ENCODE measurements around the gene FYN. TPM values are rescaled to one million over a fixed set of nuclear protein-coding genes. Genes with fewer than 3 reads are reported as not detected.

Gene FYN
- total RNA-seq, 1 donor from 2014 or later: 331 TPM

- DNase-seq: no peak
- Mint-ChIP-seq H3K9me3 (peaks cover 9% of the 10 kb centered on the region), H3K36me3 (ENCODE audit: low read depth) (peaks cover 70% of the 10 kb centered on the region), H3K27ac (peak overlapping the region; percentile 69), H3K4me1 (peaks cover 73% of the 10 kb centered on the region), H3K27me3 (no peaks in the 10 kb centered on the region), H3K4me3 (peak overlapping the region; percentile 39)
- intact Hi-C loops (cut with micrococcal nuclease): no loop called here
Observed at GRCh38 chr6:111748231-111748647, 125.0 kb downstream of the FYN start.

DNA sequence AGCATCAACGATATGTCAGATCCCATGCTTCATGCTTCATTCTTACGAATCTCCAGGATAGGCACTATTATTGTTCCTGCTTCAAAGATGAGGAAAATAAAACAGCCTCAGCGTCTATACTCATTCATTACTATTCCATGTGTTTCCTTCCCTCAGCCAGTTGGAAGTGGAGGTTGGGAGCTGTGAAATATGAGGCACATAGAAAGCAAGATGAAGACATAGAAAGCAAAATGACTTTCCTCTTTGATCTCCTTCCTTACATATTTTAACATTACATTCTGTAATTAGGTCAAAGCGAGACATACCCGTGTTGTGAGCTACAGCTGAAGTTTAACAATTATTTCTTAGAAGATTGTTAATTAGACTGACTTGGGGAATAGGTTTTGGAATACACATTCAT is 125.4 kb downstream of the FYN start:
- Mint-ChIP-seq H3K9me3 (peaks cover 9% of the 10 kb centered on the region), H3K4me1 (peaks cover 71% of the 10 kb centered on the region), H3K27me3 (no peaks in the 10 kb centered on the region), H3K27ac (peak overlapping the region; percentile 69), H3K36me3 (ENCODE audit: low read depth) (peaks cover 70% of the 10 kb centered on the region), H3K4me3 (peak overlapping the region; percentile 39)
- no peak for DNase-seq
- intact Hi-C loops (cut with micrococcal nuclease): no loop called here

DNA sequence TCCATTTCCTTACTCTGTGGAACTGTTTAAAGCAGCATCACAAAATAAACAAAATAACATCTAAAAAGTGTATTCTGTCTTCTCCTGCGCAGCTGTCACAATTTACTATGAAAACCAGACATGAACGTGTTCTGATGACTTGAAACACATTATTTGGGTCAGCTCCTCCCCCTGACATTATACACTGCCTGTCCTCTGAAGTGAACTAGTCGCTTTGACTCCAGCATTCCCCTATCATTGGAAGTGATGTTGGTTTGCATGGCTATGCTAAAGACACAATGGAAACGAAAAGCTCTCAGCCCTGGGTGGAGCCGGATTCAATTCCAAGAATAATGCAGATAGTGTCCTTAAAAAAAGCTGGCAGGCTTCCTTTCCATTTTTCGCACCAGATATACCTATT is 125.9 kb downstream of the FYN start:
- intact Hi-C loops (cut with micrococcal nuclease): no loop called here
- Mint-ChIP-seq H3K4me1 (peaks cover 67% of the 10 kb centered on the region), H3K4me3 (peak overlapping the region; percentile 39), H3K9me3 (peaks cover 8% of the 10 kb centered on the region), H3K27me3 (no peaks in the 10 kb centered on the region), H3K36me3 (ENCODE audit: low read depth) (peaks cover 71% of the 10 kb centered on the region), H3K27ac (peak overlapping the region; percentile 69)
- DNase-seq: no peak

DNA sequence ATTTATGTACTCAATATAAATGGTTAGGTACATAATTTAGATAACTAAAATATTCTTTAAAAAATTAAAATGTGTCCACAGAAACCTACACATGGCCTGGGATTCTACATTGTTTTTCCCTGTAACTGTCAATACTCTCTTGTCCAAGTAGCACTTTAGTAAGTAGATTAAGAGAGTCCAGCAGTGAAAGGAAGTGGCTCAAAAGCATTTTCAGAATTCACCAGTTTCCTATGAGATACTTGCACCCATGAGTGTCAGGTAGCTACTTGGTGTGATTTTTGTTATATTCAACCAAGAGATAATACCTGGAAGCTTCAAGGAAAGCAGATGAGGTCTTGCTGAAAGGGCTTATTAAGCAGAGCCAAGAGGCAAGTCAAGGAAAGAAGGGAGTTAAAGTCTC is 126.3 kb downstream of the FYN start:
- Mint-ChIP-seq H3K27ac (no peak overlapping the region), H3K36me3 (ENCODE audit: low read depth) (peaks cover 71% of the 10 kb centered on the region)
- intact Hi-C loops (cut with micrococcal nuclease): loop anchor here (1.0 kb wide), 1 partner anchor 10 kb away; no protein-coding TSS in a partner anchor

GRCh38 chr6:111745636-111746035 is 127.6 kb downstream of the FYN start:
- Mint-ChIP-seq H3K4me3 (no peak overlapping the region), H3K36me3 (ENCODE audit: low read depth) (peaks cover 75% of the 10 kb centered on the region), H3K27me3 (no peaks in the 10 kb centered on the region), H3K27ac (peak overlapping the region; percentile 2), H3K9me3 (peaks cover 4% of the 10 kb centered on the region), H3K4me1 (peaks cover 63% of the 10 kb centered on the region)
- DNase-seq: no peak
- intact Hi-C loops (cut with micrococcal nuclease): loop anchor here (1.0 kb wide), 1 partner anchor 8 kb away; no protein-coding TSS in a partner anchor

More for the DNA sequence above, 126.3 kb downstream of the FYN start:
- no peak overlapping the region for H3K4me3 Mint-ChIP-seq
- no peak for DNase-seq
- peaks cover 4% of the 10 kb centered on the region for H3K9me3 Mint-ChIP-seq
- H3K4me1 Mint-ChIP-seq: peaks cover 67% of the 10 kb centered on the region
- no peaks in the 10 kb centered on the region for H3K27me3 Mint-ChIP-seq

- Mint-ChIP-seq H3K36me3 (ENCODE audit: low read depth) (peaks cover 75% of the 10 kb centered on the region), H3K4me1 (peaks cover 63% of the 10 kb centered on the region), H3K9me3 (peaks cover 3% of the 10 kb centered on the region), H3K27ac (peak overlapping the region; percentile 2), H3K4me3 (no peak overlapping the region), H3K27me3 (no peaks in the 10 kb centered on the region)
- intact Hi-C loops (cut with micrococcal nuclease): no loop called here
- DNase-seq: no peak
Observed at GRCh38 chr6:111745186-111745585, 128.1 kb downstream of the FYN start.

DNA sequence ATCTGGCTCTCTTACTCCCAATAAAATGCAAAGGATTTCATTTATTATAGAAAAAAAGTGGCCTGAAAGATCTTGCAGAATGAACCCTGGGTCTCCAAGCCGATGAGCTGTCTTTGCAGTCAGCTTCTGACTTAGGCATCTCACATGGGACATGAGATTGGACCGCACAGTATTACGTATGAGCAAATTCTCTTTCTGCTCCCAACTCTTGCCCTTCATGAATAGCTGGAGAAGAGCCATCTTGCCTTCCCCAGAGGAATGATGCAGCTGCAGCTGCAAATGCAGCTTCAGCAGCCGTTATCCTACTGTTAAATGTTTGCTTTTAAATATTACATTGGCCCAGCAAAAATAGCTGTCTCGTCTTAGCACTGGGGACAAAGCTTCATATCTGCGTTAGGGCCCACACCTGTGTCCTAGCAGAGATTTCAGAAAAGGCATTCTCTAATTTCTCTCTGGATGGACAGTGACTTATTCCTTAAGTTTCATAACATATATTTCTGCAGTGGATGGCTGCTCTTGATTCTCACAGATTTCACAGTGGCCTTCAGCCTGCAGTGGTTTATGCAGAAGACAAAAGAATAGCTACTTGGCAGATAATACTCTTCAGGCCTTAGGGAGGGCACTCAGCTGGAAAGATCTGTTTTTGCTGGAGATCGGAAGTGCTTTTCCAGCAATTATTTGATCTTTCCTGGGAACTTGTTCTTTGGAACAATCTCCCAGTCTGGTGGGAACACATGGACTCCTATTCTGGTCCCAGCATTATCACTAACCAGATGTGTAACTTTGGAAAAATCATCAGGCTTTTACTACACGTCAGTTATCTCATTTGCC is 129.2 kb downstream of the FYN start:
- peaks cover 80% of the 10 kb centered on the region for H3K36me3 Mint-ChIP-seq (ENCODE audit: low read depth)
- intact Hi-C loops (cut with micrococcal nuclease): no loop called here
- peaks cover 66% of the 10 kb centered on the region for H3K4me1 Mint-ChIP-seq
- DNase-seq: no peak
- no peaks in the 10 kb centered on the region for H3K27me3 Mint-ChIP-seq
- H3K27ac Mint-ChIP-seq: no peak overlapping the region
- H3K4me3 Mint-ChIP-seq: no peak overlapping the region
- no peaks in the 10 kb centered on the region for H3K9me3 Mint-ChIP-seq

DNA sequence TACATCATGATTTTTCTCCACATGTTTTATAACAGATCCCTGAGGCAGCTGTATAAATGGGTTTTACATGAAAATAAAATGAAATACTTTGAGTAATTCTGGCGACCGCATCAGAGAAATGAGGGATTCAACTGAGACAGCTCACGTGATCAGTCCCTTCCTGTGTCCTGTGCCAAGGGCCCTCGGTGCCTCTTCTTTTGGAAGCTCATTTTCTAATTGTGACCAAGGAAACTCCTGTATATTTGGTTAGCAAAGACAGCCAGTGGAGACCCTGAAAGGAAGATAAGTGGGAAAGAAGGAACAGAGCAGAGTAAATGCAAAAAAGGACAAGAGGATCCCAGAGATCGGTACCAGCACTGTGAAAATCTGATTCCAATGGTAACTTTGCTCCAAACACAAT is 129.9 kb downstream of the FYN start:
- Mint-ChIP-seq H3K4me1 (peaks cover 66% of the 10 kb centered on the region), H3K4me3 (no peak overlapping the region), H3K27me3 (no peaks in the 10 kb centered on the region), H3K9me3 (no peaks in the 10 kb centered on the region), H3K36me3 (ENCODE audit: low read depth) (peaks cover 79% of the 10 kb centered on the region), H3K27ac (no peak overlapping the region)
- intact Hi-C loops (cut with micrococcal nuclease): no loop called here
- no peak for DNase-seq

DNA sequence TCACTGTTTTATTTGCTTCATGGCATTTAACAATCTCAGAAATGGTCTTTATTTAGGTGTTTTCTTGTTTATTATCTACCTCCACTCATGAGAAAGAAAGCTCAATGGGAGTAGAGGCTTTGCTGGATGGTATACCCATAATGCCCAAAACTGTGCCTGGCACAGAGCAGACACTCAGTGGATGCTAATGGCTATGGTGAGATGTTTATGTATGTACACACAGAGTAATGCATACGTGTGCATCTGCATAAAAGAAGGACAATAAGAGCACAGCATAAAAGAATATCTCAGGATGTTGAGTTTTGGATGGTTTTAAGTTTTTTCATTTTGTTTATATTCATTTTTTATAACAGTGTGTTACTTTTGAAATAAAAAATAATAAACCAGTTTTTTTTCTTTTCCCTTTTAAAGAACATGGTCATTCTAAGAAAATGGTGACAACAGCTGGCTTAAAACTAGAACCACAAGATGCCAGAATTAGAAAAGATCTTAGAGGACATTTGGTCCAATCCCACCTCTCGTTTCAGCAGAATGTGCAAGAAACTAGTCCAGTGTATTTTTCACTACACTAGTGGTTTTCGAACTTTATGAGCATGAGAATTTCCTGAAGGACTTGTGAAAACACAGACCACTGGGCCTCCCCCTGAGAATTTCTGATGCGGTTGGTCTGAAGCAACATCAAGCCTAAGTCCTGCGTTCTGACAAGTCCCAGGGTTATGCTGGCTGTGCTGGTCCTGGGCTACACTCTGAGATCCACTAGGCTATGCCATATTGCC is 131.9 kb downstream of the FYN start:
- Mint-ChIP-seq H3K36me3 (ENCODE audit: low read depth) (peaks cover 80% of the 10 kb centered on the region), H3K27ac (no peak overlapping the region), H3K4me1 (peaks cover 65% of the 10 kb centered on the region), H3K4me3 (no peak overlapping the region), H3K9me3 (no peaks in the 10 kb centered on the region), H3K27me3 (no peaks in the 10 kb centered on the region)
- DNase-seq: no peak
- intact Hi-C loops (cut with micrococcal nuclease): no loop called here

DNA sequence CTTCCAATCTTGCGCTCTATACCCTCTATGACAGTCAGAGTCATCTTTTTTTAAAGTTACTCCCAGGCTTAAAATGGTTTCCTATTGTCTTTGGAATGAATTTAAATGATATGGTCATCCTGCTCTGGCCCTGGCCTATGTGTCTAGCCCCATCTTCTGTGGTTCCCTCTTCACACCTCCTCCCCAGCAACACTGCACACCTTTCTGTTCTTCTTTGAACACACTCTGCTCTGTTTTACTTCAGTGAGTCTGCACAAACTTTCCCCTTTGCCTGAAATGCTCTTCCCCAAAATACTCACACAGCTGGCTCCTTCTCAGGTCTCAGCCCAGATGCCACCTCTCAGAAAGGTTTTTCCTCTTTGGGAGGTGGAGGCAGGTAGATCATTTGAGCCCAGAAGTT is 132.7 kb downstream of the FYN start:
- intact Hi-C loops (cut with micrococcal nuclease): no loop called here
- peaks cover 81% of the 10 kb centered on the region for H3K36me3 Mint-ChIP-seq (ENCODE audit: low read depth)
- H3K9me3 Mint-ChIP-seq: no peaks in the 10 kb centered on the region
- H3K4me1 Mint-ChIP-seq: peaks cover 66% of the 10 kb centered on the region
- H3K4me3 Mint-ChIP-seq: no peak overlapping the region
- H3K27ac Mint-ChIP-seq: peak overlapping the region; percentile 0
- H3K27me3 Mint-ChIP-seq: no peaks in the 10 kb centered on the region
- DNase-seq: no peak

- Mint-ChIP-seq H3K4me1 (peaks cover 70% of the 10 kb centered on the region), H3K27me3 (no peaks in the 10 kb centered on the region), H3K27ac (peak overlapping the region; percentile 58), H3K36me3 (ENCODE audit: low read depth) (peaks cover 85% of the 10 kb centered on the region), H3K4me3 (peak overlapping the region; percentile 14), H3K9me3 (no peaks in the 10 kb centered on the region)
- intact Hi-C loops (cut with micrococcal nuclease): no loop called here
- no peak for DNase-seq
Observed at GRCh38 chr6:111739257-111739696, 134.0 kb downstream of the FYN start.

DNA sequence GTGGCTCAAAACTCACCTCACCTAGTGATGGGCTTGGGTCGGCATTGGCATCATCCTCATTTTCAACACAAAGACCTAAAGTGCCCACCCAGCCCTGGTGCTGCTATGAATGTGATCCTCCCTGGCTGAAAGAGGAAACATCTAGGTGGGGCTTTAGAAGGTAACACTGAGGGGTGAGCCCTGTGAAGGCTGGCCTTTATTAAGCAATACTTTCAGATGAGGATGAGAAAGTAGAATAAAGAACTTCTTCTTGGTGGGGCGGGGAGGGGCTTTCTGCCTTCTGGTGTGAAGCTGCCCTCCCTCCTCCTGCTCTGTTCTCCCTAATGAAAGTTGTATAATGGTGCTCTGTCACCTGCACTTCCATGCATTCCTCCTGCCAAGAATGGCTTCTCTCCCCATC is 134.6 kb downstream of the FYN start:
- no peaks in the 10 kb centered on the region for H3K9me3 Mint-ChIP-seq
- peak overlapping the region; percentile 58 for H3K27ac Mint-ChIP-seq
- DNase-seq: no peak
- H3K36me3 Mint-ChIP-seq (ENCODE audit: low read depth): peaks cover 86% of the 10 kb centered on the region
- H3K4me3 Mint-ChIP-seq: no peak overlapping the region
- no peaks in the 10 kb centered on the region for H3K27me3 Mint-ChIP-seq
- H3K4me1 Mint-ChIP-seq: peaks cover 72% of the 10 kb centered on the region
- intact Hi-C loops (cut with micrococcal nuclease): no loop called here

DNA sequence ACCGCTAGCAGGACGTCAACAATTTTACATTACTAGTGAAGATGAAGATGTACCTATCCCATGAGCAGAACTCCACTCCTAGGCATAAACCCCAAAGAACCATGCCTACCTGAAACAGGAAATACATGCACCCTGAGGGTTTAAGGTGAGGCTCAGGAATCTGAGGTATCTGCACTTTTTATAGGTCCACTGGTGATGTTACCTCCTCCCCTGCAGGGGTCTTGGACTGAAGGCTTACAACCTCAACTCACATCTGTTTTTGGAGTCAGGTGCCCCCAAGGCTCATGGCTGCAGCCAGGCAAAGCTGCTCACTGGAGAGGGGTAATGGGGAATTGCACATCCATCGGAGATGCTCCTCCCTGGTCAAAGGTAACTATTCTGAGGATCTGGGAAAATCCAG is 135.1 kb downstream of the FYN start:
- DNase-seq: no peak
- peaks cover 2% of the 10 kb centered on the region for H3K9me3 Mint-ChIP-seq
- H3K27me3 Mint-ChIP-seq: no peaks in the 10 kb centered on the region
- peak overlapping the region; percentile 27 for H3K27ac Mint-ChIP-seq
- no peak overlapping the region for H3K4me3 Mint-ChIP-seq
- peaks cover 87% of the 10 kb centered on the region for H3K36me3 Mint-ChIP-seq (ENCODE audit: low read depth)
- peaks cover 69% of the 10 kb centered on the region for H3K4me1 Mint-ChIP-seq
- intact Hi-C loops (cut with micrococcal nuclease): no loop called here

DNA sequence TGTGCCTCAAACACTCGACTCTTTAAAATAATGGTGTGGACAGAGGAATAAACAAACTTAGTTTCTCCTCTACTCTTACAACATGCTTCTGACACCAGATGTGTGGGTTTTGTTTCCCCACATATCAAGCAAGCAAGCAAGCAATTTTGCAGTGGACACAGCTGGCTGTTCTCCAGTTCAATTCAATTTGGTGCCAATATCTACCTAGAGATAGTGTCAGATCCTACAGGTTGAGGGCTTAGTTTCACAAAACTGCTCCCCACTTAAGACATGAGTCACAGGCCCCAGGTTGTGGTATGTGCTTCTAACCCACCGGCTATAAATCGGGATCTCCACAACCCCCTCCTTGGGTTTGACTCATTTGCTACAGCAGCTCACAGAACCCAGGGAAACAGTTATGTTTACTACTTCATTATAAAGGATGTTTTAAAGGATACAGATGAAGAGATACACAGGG is 136.2 kb downstream of the FYN start:
- Mint-ChIP-seq H3K27ac (peak overlapping the region; percentile 74), H3K4me1 (peaks cover 71% of the 10 kb centered on the region), H3K36me3 (ENCODE audit: low read depth) (peaks cover 89% of the 10 kb centered on the region), H3K9me3 (peaks cover 7% of the 10 kb centered on the region), H3K27me3 (no peaks in the 10 kb centered on the region), H3K4me3 (peak overlapping the region; percentile 36)
- intact Hi-C loops (cut with micrococcal nuclease): loop anchor here (1.0 to 2.0 kb wide), 3 partner anchors 9 to 14 kb away; no protein-coding TSS in a partner anchor
- DNase-seq: no peak
